PFSK-1 (cell line): ENCODE measurements around the gene FEV.

Experiments
- POLR2AphosphoS5 ChIP-seq: IDR thresholded peaks from 2 replicates; pipeline ENCODE4 v1.6.1; 2012; ENCODE audit warnings: low read depth, mild to moderate bottlenecking, control low read depth, low read length, moderate library complexity
- REST ChIP-seq, 2 experiments: IDR thresholded peaks; 2 replicates each; pipeline versions ENCODE4 v1.6.1 to v1.8.0; 2011 to 2012; ENCODE audit warnings: low read depth in 2 of 2, low read length in 2 of 2, control low read depth in 1 of 2, inconsistent platforms in 1 of 2, mild to moderate bottlenecking in 1 of 2, moderate library complexity in 1 of 2; ENCODE audit not compliant: insufficient read depth in 1 of 2
- TAF1 ChIP-seq: IDR thresholded peaks from 2 replicates; pipeline ENCODE4 v1.6.1; 2012; ENCODE audit warnings: low read length, control low read depth, borderline replicate concordance; ENCODE audit not compliant: insufficient read depth

- TF ChIP-seq REST (IDR thresholded peaks at IDR 0.05; ENCODE audit: insufficient read depth in 1 of 2, low read depth in 2 of 2, low read length in 2 of 2) (no peak), TAF1 (no peak), POLR2AphosphoS5 (no peak)
Observed at GRCh38 chr2:218958276-218958675, 26.7 kb downstream of the FEV start.
